ENCODE measurements around the gene ASIC2.
A peak's percentile ranks its signal among the peaks of the same experiment; 100 is the strongest.

The ASIC2 gene

GRCh38 chr17:33292981-33293867 is at the start of gene ASIC2:
Gene ASIC2 (minus strand): TSS chr17:33293295.
- ATAC-seq, result peak; percentile 43; the same call in 2 of the 3 replicates
- TF ChIP-seq PPARA (CRISPR knock-in tag; IDR thresholded peaks at IDR 0.05; ENCODE audit: borderline replicate concordance) (no peak), ZC3H10 (CRISPR knock-in tag; IDR thresholded peaks at IDR 0.05) (no peak), ZNF70 (CRISPR knock-in tag; IDR thresholded peaks at IDR 0.05) (no peak), OSR1 (CRISPR knock-in tag; IDR thresholded peaks at IDR 0.05) (no peak), PATZ1 (CRISPR knock-in tag; IDR thresholded peaks at IDR 0.05; ENCODE audit: borderline replicate concordance) (no peak), TCF4 (CRISPR knock-in tag; IDR thresholded peaks at IDR 0.05; ENCODE audit: borderline replicate concordance) (no peak), ZNF8 (CRISPR knock-in tag; IDR thresholded peaks at IDR 0.05) (no peak), SNAI2 (CRISPR knock-in tag; IDR thresholded peaks at IDR 0.05) (no peak), ZFP3 (CRISPR knock-in tag; IDR thresholded peaks at IDR 0.05) (no peak), ZNF565 (CRISPR knock-in tag; conservative IDR thresholded peaks at IDR 0.05; ENCODE audit: low read depth) (no peak), CSDC2 (CRISPR knock-in tag; IDR thresholded peaks at IDR 0.05) (no peak)
- TF ChIP-seq, protein P1, sequence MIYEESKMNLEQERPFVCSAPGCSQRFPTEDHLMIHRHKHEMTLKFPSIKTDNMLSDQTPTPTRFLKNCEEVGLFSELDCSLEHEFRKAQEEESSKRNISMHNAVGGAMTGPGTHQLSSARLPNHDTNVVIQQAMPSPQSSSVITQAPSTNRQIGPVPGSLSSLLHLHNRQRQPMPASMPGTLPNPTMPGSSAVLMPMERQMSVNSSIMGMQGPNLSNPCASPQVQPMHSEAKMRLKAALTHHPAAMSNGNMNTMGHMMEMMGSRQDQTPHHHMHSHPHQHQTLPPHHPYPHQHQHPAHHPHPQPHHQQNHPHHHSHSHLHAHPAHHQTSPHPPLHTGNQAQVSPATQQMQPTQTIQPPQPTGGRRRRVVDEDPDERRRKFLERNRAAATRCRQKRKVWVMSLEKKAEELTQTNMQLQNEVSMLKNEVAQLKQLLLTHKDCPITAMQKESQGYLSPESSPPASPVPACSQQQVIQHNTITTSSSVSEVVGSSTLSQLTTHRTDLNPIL (CRISPR knock-in tag; IDR thresholded peaks at IDR 0.05; ENCODE audit: low read depth), result no peak

DNA sequence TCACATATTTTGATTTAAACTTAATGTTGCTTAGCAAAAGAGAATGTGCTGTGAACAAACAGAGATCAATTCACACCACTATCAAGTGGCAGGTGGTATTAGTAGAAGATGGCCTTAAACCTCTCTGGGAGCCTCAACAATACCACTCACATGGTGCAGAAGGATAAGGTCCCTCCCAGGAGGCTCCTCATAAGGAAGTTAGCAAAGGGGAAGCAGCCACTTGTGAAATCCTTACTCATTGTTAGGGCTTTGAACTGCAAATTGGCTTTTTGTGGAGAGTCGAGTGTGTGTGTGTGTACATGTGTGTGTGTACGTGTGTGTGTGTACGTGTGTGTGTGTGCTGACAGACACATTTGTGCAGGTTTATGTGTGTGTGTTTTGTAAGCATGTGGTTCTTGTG is 48.9 kb upstream of the ASIC2 start:
- ATAC-seq, result no peak
- TF ChIP-seq GLIS3 (CRISPR knock-in tag; IDR thresholded peaks at IDR 0.05) (no peak), ZNF70 (CRISPR knock-in tag; IDR thresholded peaks at IDR 0.05) (no peak), CSRNP3 (CRISPR knock-in tag; IDR thresholded peaks at IDR 0.05) (no peak), TCF4 (CRISPR knock-in tag; IDR thresholded peaks at IDR 0.05; ENCODE audit: borderline replicate concordance) (no peak), ZNF565 (CRISPR knock-in tag; conservative IDR thresholded peaks at IDR 0.05; ENCODE audit: low read depth) (no peak), RARB (CRISPR knock-in tag; IDR thresholded peaks at IDR 0.05) (no peak), ZNF8 (CRISPR knock-in tag; IDR thresholded peaks at IDR 0.05) (no peak), PATZ1 (CRISPR knock-in tag; IDR thresholded peaks at IDR 0.05; ENCODE audit: borderline replicate concordance) (no peak)

GRCh38 chr17:33338242-33338641 is 45.1 kb upstream of the ASIC2 start:
- ATAC-seq, result no peak

More at GRCh38 chr17:33338242-33338641, 45.1 kb upstream of the ASIC2 start:
- TF ChIP-seq BACH2 (CRISPR knock-in tag; IDR thresholded peaks at IDR 0.05; ENCODE audit: borderline replicate concordance) (no peak), TOX (CRISPR knock-in tag; IDR thresholded peaks at IDR 0.05; ENCODE audit: borderline replicate concordance) (no peak), SNAI2 (CRISPR knock-in tag; IDR thresholded peaks at IDR 0.05) (no peak)
- TF ChIP-seq, protein P2, sequence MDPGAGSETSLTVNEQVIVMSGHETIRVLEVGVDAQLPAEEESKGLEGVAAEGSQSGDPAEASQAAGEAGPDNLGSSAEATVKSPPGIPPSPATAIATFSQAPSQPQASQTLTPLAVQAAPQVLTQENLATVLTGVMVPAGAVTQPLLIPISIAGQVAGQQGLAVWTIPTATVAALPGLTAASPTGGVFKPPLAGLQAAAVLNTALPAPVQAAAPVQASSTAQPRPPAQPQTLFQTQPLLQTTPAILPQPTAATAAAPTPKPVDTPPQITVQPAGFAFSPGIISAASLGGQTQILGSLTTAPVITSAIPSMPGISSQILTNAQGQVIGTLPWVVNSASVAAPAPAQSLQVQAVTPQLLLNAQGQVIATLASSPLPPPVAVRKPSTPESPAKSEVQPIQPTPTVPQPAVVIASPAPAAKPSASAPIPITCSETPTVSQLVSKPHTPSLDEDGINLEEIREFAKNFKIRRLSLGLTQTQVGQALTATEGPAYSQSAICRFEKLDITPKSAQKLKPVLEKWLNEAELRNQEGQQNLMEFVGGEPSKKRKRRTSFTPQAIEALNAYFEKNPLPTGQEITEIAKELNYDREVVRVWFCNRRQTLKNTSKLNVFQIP (CRISPR knock-in tag; IDR thresholded peaks at IDR 0.05; ENCODE audit: borderline replicate concordance, low read depth), result no peak

All from SK-N-SH treated with all-trans-retinoic acid at 6 μM for 48 hours (cell line).